Measurements from ENCODE around the gene RIMOC1.

The RIMOC1 gene

GRCh38 chr5:41903892-41904799, at the start of gene RIMOC1:
RIMOC1 (plus strand) TSS chr5:41904344; CDS start chr5:41904368, 24 bp downstream.
- peak; percentile 94 to 97 for DNase-seq (ENCODE audit: low read depth in 2 of 2)

GRCh38 chr5:41856644-41857491, 47.3 kb upstream of the RIMOC1 start:
- peak in 1 of 2 experiments; percentile 16 for DNase-seq (ENCODE audit: low read depth in 2 of 2)

- no peak for DNase-seq (ENCODE audit: low read depth in 2 of 2)
These were observed 46.2 kb upstream of the RIMOC1 start for GRCh38 chr5:41857989-41858388.

- no peak for DNase-seq (ENCODE audit: low read depth in 2 of 2)
These were observed 45.3 kb upstream of the RIMOC1 start for GRCh38 chr5:41858890-41859289.

- no peak for DNase-seq (ENCODE audit: low read depth in 2 of 2)
These were observed 40.2 kb upstream of the RIMOC1 start for GRCh38 chr5:41863871-41864486.

- peak in 1 of 2 experiments; percentile 19 for DNase-seq (ENCODE audit: low read depth in 2 of 2)
These were observed 34.9 kb upstream of the RIMOC1 start for GRCh38 chr5:41869151-41869723.

GRCh38 chr5:41869724-41870626, 34.2 kb upstream of the RIMOC1 start, which contains the start of gene OXCT1:
OXCT1 (minus strand) TSS chr5:41870425; CDS start chr5:41870358, 67 bp downstream.
- peak; percentile 87 to 89 for DNase-seq (ENCODE audit: low read depth in 2 of 2)

- no peak for DNase-seq (ENCODE audit: low read depth in 2 of 2)
These were observed 33.5 kb upstream of the RIMOC1 start for GRCh38 chr5:41870627-41871048.

GRCh38 chr5:41871852-41872251, 32.3 kb upstream of the RIMOC1 start:
- no peak for DNase-seq (ENCODE audit: low read depth in 2 of 2)

- no peak for DNase-seq (ENCODE audit: low read depth in 2 of 2)
These were observed 29.6 kb upstream of the RIMOC1 start for GRCh38 chr5:41874512-41875060.

- DNase-seq (ENCODE audit: low read depth in 2 of 2): no peak
These were observed 29.0 kb upstream of the RIMOC1 start for GRCh38 chr5:41875121-41875520.

- DNase-seq (ENCODE audit: low read depth in 2 of 2): no peak
These were observed 27.5 kb upstream of the RIMOC1 start for GRCh38 chr5:41876678-41877077.

- DNase-seq (ENCODE audit: low read depth in 2 of 2): no peak
These were observed 26.7 kb upstream of the RIMOC1 start for GRCh38 chr5:41877408-41877807.

GRCh38 chr5:41878173-41878572, 26.0 kb upstream of the RIMOC1 start:
- no peak for DNase-seq (ENCODE audit: low read depth in 2 of 2)

- no peak for DNase-seq (ENCODE audit: low read depth in 2 of 2)
These were observed 25.3 kb upstream of the RIMOC1 start for GRCh38 chr5:41878643-41879478.

GRCh38 chr5:41882765-41883164, 21.4 kb upstream of the RIMOC1 start:
- DNase-seq (ENCODE audit: low read depth in 2 of 2): no peak

- DNase-seq (ENCODE audit: low read depth in 2 of 2): no peak
These were observed 20.9 kb upstream of the RIMOC1 start for GRCh38 chr5:41883243-41883642.

GRCh38 chr5:41883936-41884335, 20.2 kb upstream of the RIMOC1 start:
- DNase-seq (ENCODE audit: low read depth in 2 of 2): no peak

GRCh38 chr5:41885286-41885685, 18.9 kb upstream of the RIMOC1 start:
- no peak for DNase-seq (ENCODE audit: low read depth in 2 of 2)

Data from stimulated activated CD4-positive, alpha-beta T cell treated with anti-CD3 and anti-CD28 coated beads, Interleukin-12 subunit alpha, Interleukin-12 subunit beta, amount 100 ng/mL, for 24 hours (primary cell).